HepG2 (cell line): ENCODE data around the gene NRL. TPM values are rescaled to one million over a fixed set of nuclear protein-coding genes. Genes with fewer than 3 reads are reported as not detected.
A peak's percentile ranks its signal among the peaks of the same experiment; 100 is the strongest.

Experiments
- ARHGAP35 ChIP-seq: sonication (generic); formaldehyde crosslinking; IDR thresholded peaks from 2 replicates; pipeline ENCODE4 v1.9.0; 2022; ENCODE audit warnings: mild to moderate bottlenecking, inconsistent platforms, moderate library complexity, missing genetic modification reagents, borderline replicate concordance
- ATF7 ChIP-seq, 2 experiments: fragments of 450-650 bp in 1 of 2; sonication (generic) in 1 of 2; formaldehyde crosslinking in 1 of 2; IDR thresholded peaks; 2 replicates each; pipeline versions ENCODE4 v1.4.0 to v1.6.1; 2016 to 2020; ENCODE audit warnings: antibody characterized with exemption in 1 of 2, mild to moderate bottlenecking in 1 of 2, missing genetic modification reagents in 1 of 2
- KDM1A ChIP-seq: IDR thresholded peaks from 2 replicates; pipeline ENCODE4 v1.6.1; 2016; ENCODE audit warnings: missing compliant biosample characterization
- KDM5A ChIP-seq: fragments of 200-600 bp; sonication (generic); IDR thresholded peaks from 2 replicates; pipeline ENCODE4 v1.7.0; 2018; ENCODE audit warnings: antibody characterized with exemption, mild to moderate bottlenecking, low read length, borderline replicate concordance
- NR2F2 ChIP-seq: IDR thresholded peaks from 2 replicates; pipeline ENCODE4 v1.6.1; 2012; ENCODE audit warnings: low read depth, inconsistent platforms, borderline replicate concordance
- SCMH1 ChIP-seq: sonication (generic); formaldehyde crosslinking; IDR thresholded peaks from 2 replicates; pipeline ENCODE4 v1.9.0; 2021; ENCODE audit warnings: missing genetic modification reagents, mild to moderate bottlenecking, borderline replicate concordance
- SOX5 ChIP-seq: IDR thresholded peaks from 2 replicates; pipeline ENCODE4 v1.6.1; 2016; ENCODE audit warnings: borderline replicate concordance
- ZNF234 ChIP-seq: sonication (generic); formaldehyde crosslinking; conservative IDR thresholded peaks from 2 replicates; pipeline ENCODE4 v1.5.1; 2020; ENCODE audit warnings: mild to moderate bottlenecking, missing genetic modification reagents
- ZNF546 ChIP-seq: sonication (generic); formaldehyde crosslinking; conservative IDR thresholded peaks from 2 replicates; pipeline ENCODE4 v1.8.1; 2023; ENCODE audit warnings: mild to moderate bottlenecking, missing genetic modification reagents
- ZNF605 ChIP-seq: sonication (generic); formaldehyde crosslinking; IDR thresholded peaks from 2 replicates; pipeline ENCODE4 v1.8.0; 2022; ENCODE audit warnings: mild to moderate bottlenecking, missing genetic modification reagents
- polyA plus RNA-seq, 8 experiments: library from polyadenylated mRNA; depleted of rRNA in 3 of 8; stranded (reverse) in 7 of 8; unstranded in 1 of 8; fragments of >200 nt; fragmentation: Illumina TruSeq in 4 of 8; extraction: Trizol in 4 of 8; gene quantifications; 2 replicates each; pipeline versions ENCODE4 v1.2.1 to v1.2.3, GENCODE V29; 2011 to 2016; ENCODE audit warnings: low read depth in 4 of 8, missing spikeins in 1 of 8, mixed read lengths in 1 of 8; ENCODE audit not compliant: insufficient read depth in 1 of 8
- total RNA-seq, 5 experiments: library from RNA; depleted of rRNA; stranded (reverse); fragments of >200 nt; fragmentation: Illumina TruSeq; extraction: Trizol; gene quantifications; 2 replicates each; pipeline ENCODE4 v1.2.3, GENCODE V29; 2016; ENCODE audit warnings: low read depth in 1 of 5
- TF ChIP-seq, protein P1 (sequence below): sonication (generic); formaldehyde crosslinking; IDR thresholded peaks from 2 replicates; pipeline ENCODE4 v1.4.0; 2020; ENCODE audit warnings: missing genetic modification reagents, mild to moderate bottlenecking, borderline replicate concordance
- TF ChIP-seq, protein P2 (sequence below): sonication (generic); formaldehyde crosslinking; IDR thresholded peaks from 2 replicates; pipeline ENCODE4 v1.5.0; 2020; ENCODE audit warnings: mild to moderate bottlenecking, missing genetic modification reagents, borderline replicate concordance
- TF ChIP-seq, protein P3 (sequence below): sonication (generic); formaldehyde crosslinking; IDR thresholded peaks from 2 replicates; pipeline ENCODE4 v1.4.0; 2020; ENCODE audit warnings: missing genetic modification reagents
- TF ChIP-seq, protein P4 (sequence below): sonication (generic); formaldehyde crosslinking; IDR thresholded peaks from 2 replicates; pipeline ENCODE4 v1.4.0; 2020; ENCODE audit warnings: missing genetic modification reagents, borderline replicate concordance

The NRL gene
- total and polyA plus RNA-seq, 2 of the 13 experiments (the other 11 are each of a cell fraction or from before 2014, with no cell fraction given) = 2.5 to 4.7 TPM

DNA sequence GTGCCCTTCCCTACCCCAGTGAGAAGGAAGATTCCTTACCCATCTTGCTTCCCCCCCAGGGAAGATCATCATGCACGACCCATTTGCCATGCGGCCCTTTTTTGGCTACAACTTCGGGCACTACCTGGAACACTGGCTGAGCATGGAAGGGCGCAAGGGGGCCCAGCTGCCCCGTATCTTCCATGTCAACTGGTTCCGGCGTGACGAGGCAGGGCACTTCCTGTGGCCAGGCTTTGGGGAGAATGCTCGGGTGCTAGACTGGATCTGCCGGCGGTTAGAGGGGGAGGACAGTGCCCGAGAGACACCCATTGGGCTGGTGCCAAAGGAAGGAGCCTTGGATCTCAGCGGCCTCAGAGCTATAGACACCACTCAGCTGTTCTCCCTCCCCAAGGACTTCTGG lies 11.3 kb downstream of the NRL start (continued):
- TF ChIP-seq, protein P1, sequence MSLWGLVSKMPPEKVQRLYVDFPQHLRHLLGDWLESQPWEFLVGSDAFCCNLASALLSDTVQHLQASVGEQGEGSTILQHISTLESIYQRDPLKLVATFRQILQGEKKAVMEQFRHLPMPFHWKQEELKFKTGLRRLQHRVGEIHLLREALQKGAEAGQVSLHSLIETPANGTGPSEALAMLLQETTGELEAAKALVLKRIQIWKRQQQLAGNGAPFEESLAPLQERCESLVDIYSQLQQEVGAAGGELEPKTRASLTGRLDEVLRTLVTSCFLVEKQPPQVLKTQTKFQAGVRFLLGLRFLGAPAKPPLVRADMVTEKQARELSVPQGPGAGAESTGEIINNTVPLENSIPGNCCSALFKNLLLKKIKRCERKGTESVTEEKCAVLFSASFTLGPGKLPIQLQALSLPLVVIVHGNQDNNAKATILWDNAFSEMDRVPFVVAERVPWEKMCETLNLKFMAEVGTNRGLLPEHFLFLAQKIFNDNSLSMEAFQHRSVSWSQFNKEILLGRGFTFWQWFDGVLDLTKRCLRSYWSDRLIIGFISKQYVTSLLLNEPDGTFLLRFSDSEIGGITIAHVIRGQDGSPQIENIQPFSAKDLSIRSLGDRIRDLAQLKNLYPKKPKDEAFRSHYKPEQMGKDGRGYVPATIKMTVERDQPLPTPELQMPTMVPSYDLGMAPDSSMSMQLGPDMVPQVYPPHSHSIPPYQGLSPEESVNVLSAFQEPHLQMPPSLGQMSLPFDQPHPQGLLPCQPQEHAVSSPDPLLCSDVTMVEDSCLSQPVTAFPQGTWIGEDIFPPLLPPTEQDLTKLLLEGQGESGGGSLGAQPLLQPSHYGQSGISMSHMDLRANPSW (CRISPR knock-in tag) = no peak
- TF ChIP-seq, protein P2, sequence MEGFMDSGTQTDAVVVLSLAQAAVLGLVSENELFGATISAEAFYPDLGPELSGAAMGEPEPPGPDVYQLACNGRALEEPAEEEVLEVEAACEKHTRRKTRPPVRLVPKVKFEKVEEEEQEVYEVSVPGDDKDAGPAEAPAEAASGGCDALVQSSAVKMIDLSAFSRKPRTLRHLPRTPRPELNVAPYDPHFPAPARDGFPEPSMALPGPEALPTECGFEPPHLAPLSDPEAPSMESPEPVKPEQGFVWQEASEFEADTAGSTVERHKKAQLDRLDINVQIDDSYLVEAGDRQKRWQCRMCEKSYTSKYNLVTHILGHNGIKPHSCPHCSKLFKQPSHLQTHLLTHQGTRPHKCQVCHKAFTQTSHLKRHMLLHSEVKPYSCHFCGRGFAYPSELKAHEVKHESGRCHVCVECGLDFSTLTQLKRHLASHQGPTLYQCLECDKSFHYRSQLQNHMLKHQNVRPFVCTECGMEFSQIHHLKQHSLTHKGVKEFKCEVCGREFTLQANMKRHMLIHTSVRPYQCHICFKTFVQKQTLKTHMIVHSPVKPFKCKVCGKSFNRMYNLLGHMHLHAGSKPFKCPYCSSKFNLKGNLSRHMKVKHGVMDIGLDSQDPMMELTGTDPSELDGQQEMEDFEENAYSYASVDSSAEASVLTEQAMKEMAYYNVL (CRISPR knock-in tag) = 0 out of 2 replicates have a peak, but pooled peaks have one; percentile 19
- TF ChIP-seq ZNF234 (CRISPR knock-in tag) (no peak), ATF7 (IDR thresholded peaks at IDR 0.05) (no peak), ATF7 (CRISPR knock-in tag; IDR thresholded peaks at IDR 0.05) (0 out of 2 replicates have a peak, but pooled peaks have one; percentile 45), KDM1A (CRISPR knock-in tag) (no peak), ZNF546 (CRISPR knock-in tag) (no peak), ZNF605 (CRISPR knock-in tag) (no peak), KDM5A (no peak), SCMH1 (no peak), ARHGAP35 (CRISPR knock-in tag) (no peak), SOX5 (no peak), NR2F2 (no peak)
- TF ChIP-seq, protein P3, sequence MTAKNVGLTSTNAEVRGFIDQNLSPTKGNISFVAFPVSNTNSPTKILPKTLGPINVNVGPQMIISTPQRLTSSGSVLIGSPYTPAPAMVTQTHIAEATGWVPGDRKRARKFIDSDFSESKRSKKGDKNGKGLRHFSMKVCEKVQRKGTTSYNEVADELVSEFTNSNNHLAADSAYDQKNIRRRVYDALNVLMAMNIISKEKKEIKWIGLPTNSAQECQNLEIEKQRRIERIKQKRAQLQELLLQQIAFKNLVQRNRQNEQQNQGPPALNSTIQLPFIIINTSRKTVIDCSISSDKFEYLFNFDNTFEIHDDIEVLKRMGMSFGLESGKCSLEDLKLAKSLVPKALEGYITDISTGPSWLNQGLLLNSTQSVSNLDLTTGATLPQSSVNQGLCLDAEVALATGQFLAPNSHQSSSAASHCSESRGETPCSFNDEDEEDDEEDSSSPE (CRISPR knock-in tag) = no peak
- TF ChIP-seq, protein P4, sequence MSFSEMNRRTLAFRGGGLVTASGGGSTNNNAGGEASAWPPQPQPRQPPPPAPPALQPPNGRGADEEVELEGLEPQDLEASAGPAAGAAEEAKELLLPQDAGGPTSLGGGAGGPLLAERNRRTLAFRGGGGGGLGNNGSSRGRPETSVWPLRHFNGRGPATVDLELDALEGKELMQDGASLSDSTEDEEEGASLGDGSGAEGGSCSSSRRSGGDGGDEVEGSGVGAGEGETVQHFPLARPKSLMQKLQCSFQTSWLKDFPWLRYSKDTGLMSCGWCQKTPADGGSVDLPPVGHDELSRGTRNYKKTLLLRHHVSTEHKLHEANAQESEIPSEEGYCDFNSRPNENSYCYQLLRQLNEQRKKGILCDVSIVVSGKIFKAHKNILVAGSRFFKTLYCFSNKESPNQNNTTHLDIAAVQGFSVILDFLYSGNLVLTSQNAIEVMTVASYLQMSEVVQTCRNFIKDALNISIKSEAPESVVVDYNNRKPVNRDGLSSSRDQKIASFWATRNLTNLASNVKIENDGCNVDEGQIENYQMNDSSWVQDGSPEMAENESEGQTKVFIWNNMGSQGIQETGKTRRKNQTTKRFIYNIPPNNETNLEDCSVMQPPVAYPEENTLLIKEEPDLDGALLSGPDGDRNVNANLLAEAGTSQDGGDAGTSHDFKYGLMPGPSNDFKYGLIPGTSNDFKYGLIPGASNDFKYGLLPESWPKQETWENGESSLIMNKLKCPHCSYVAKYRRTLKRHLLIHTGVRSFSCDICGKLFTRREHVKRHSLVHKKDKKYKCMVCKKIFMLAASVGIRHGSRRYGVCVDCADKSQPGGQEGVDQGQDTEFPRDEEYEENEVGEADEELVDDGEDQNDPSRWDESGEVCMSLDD (CRISPR knock-in tag) = no peak
